NCI-H1092 treated with DMSO at 0.1 percent for 48 hours (cell line): ENCODE measurements around the gene CYFIP1.

Experiments used
- DNase-seq: peaks from one replicate; lab custom pipeline; 2025; lab: John Stamatoyannopoulos, UW

Gene CYFIP1

DNA sequence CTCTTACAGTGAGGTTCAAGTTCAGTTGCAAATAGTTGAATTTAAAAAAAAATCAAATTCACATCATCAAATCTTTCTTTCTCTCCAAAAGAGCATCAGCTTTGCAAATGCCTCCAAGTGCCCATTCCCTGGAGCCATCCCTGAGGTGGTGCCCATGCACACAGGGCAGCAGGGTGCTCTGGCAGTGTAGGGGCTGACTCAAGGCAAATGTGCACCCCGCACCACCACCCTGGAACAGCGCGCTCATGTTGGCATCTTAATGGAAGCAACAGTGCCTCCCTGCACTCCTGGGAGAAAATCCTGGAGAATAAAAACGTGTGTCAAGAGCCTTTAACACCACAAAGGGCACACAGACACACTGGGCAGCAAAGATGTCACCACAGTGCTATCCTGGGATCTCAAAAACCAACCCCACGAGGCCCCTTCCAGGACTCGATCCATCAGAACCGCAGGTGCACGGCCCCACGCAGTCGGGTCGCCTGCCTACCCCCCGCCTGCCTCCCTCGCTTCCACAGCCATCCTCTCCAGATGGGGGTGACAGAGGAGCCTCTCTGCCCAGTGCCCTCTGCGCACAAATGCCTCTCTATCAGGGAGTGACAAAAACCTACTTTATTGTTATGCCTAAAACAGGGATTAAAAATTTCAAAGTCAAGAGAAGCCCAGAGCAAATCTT, 90.9 kb downstream of the CYFIP1 start:
- DNase-seq, result no peak

DNA sequence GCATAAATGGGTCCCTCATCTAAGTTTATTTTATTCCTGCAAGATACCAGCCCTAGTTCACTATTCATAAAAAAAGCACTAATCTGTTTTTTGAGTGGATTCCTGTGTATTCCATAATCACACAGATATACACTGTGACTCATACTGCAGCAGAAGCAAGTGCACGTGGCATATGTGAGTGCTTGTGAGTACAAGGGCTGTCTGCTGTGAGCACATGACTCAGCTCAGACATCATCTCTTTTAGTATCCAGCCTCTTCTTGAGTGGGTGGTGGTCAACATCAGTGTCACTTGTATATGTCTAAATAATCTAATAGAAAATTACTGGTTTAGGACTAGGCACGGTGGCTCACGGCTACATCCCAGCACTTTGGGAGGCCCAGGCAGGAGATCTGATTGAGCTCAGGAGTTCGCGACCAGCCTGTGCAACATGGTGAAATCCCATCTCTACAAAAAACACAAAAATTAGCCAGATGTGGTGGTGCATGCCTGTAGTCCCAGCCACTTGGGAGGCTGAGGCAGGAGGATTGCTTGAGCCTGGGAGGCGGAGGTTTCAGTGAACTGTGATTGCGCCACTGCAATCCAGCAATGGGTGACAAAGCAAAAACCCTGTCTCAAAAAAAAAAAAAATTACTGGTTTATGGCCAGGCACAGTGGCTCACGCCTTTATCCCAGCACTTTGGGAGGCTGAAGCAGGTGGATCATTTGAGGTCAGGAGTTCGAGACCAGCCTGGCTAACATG, 91.9 kb downstream of the CYFIP1 start:
- no peak for DNase-seq

DNA sequence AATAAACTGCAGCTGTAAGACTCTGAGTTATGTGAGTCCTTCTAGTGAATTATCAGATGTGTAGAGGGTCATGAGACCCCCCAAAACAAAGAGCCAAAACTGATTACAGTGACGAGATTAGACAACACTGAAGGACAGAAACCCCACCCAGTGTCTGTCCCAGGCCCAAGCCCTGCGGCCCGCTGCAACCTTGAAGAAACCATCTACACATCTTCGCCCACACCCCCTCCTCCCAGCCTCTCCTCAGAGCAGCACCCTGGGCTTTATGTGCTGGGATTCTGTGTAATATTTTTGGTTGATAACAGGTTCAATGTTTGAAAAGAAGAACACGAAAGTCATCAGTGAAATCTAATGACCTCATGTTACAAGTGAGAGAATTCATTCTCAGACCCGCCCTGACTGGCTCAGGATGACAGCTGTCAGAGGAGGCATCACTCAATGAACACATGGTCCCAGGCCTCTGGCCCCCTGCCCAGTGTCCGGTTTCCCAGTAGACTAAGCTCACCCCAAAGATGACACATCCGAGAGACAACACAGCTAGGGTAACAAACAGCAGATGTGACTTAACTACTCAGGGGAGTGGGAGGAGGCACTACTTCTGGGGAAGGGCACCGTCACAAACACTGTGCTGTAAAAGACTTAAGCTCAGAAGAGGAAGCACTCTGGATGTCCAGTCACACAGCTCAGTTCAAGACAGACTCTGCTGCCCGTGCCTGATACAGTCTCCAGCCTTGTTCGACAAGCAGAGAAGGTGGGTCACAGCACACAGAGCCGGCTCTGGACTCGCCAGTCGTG, 92.8 kb downstream of the CYFIP1 start:
- no peak for DNase-seq

DNA sequence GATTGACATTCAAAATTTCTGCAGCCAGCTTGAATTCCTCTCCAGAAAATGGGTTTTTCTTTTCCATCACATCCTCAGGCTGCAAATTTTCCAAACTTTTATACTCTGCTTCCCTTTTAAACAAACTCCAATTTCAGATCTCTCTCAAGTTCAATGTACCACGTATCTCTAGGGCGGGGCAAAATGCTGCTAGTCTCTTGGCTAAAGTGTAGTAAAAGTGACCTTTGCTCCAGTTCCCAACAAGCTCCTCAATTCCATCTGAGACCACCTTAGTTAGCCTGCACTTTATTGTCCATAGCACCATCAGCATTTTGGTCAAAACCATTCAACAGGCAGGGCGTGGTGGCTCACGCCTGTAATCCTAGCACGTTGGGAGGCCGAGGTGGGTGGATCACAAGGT, 95.0 kb downstream of the CYFIP1 start:
- no peak for DNase-seq

DNA sequence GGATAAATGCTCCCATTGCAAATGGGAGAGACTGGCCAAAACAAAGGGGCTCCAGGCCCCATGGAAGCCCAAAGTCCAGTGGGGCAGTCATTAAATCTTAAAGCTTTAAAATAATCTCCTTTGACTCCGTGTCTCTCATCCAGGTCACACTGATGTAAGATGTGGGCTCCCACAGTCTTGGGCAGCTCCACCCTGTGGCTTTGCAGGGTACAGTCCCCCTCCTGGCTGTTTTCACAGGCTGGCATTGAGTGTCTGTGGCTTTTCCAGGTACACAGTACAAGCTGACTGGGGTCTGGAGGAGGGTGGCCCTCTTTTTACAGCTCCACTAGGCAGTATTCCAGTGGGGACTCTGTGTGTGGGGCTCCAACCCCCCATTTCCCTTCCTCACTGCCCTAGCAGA, 95.8 kb downstream of the CYFIP1 start:
- DNase-seq, result no peak

DNA sequence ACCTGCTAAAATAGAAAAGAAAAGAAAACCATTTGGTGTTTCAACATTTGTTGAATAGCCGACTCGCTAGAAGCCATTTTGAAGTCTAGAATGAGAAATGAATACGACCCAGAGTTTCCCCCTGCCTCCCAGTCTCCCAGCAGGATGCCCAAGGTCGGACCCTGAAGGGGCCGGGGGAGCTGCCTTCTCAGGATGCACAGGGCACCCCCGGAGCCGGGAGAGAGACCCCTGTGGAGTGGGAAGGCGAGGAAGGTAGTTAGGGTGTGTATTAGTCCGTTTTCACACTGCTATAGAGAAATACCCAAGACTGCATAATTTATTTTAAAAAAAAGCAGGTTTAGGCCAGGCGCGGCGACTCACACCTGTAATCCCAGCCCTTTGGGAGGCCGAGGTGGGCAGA, 97.0 kb downstream of the CYFIP1 start:
- no peak for DNase-seq

DNA sequence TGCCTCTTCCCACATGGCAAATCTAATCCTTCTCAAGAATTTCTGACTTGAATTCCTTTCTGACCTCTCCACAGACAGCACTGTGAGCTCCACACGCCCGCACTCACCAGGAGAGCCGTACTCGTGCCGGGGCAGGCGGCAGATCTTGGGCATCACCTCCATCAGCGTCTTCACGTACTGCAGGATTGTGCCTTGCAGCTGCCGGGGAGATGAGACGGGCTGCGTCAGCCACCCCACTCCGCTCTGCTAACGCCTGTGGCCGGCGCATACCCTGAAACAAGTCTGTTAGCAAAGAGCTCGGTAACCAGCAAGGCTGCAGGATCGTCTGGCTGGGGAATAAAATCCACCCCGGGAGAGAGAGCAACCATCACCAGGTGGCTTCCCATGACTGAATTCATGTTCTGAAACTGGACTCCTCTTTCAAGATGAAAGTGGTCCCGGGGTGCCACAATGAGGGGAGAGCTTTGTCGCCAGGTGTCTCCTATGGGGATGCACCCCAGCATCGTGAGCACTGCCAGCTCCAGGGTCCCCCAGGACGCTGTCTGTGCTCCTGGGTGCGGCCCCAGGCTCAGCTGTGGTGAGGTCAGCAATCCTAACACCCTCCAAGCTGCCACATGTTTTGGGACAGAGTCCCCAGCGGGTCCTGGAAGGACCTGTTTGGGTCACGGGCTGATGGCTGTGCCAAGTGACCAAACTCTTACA, 98.3 kb downstream of the CYFIP1 start:
- no peak for DNase-seq

DNA sequence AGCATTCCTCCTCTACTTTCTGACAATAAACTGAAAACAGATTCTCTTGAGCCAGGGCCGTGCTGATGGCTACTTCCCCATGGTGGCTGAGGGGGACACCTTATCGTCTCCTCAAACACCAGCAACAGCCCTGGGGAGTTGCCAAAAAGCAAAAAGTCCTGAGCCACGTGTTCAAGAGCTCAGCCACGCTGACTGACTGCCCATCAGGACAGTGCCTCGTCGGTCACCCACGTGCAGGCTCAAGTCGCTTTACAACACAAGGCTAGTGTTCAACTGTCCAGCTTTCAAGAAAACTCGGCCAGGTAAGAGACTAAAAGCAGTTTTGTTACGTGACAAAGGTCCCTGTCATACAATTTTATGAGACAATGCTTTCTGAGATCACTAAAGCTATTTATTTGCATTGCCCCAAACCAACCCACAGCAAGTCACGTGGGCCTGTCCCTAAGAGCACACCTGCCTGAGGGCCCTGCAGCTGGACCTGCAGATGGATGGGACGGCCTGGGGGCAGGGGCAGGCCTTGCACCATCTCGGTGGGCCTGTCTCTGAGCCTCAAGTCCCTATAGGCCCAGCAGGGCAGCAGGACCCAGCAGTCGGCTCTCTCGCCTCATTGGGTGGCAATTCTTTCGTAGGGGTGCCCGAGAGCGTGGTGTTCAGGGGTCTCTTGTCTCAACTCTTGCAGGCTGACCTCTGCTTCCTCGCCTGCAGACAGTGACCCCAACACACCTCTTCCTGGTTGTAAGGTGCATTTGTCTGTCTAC, 99.0 kb downstream of the CYFIP1 start:
- no peak for DNase-seq

DNA sequence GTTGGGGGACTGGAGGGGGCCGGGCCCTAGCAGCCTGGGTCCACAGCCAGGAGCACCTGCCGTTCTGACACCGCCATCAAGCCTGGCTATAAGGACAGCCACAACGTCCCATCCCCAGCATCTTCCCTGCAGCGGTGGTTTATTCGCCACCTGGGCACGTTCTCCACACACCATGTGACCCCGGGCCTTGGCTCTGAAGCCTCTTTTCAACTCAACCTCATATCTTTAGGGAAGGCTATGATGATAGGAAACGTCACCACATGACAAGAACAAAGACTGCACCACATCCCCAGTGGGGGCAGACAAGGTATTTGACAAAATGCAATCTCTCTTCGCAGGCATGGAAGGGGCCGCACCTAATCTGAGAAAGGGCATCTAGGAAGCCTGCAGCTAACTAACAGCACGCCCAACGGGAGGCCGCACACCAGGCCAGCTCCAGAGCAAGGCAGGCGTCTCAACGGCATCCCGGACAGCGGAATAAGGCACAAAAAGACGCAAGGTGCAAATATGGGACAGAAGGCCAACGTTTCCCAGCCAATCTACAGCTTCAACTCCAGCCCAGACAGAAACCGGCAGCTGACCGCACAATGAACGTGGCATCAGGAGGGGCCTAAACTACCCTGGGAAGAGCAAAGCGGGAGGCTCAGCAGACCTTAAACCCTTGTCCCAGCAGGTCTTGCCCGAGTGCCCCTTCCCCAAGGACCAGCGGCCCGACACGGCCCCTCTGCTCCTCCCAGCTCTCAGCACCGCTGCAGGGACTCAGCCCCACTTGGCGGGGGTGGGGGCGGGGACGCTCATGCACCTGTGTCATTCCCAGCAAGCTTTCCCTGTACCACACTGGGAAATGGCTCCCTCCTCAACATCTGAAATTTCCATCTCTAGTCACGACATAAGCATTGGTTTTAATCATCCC, 99.8 kb downstream of the CYFIP1 start:
- no peak for DNase-seq

DNA sequence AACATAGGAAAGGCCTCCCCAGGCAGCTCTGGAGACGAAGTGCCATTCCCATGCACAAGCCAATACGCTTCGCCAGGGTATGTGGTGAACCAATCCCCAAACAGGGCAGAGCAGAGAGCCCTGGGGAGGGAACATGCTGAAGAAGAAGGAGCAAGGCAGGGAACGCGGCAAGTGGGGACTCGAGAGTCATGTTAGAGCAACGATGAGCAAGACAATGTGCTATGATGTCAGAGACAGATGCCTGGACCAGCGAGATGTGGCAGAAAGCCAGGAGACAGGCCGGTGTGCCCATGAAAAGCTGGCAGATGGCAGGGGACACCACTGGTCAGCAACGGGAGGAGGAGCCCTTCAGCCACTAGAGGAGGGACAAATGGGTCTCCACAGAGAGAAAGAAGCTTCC, 102.1 kb downstream of the CYFIP1 start:
- DNase-seq, result no peak

DNA sequence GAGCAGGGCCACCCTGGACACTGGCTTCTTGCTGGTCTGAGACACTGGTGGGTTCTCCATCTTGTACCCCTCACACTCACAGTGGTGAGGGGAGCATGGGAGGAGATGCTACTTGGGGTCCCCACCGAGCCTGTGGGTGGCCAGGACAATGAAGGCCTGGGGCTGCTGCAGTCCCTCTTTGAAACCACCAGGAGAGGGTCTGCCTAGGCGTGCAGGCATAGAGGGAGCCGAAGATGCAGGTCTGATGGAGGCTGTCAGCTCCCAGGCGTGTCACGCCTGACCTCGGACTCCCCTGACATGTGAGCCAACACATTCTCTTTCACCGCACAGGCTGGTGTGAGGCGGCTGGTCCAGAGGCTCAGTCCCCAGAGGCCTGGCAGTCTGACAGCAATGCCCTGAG, 102.6 kb downstream of the CYFIP1 start:
- DNase-seq, result no peak

DNA sequence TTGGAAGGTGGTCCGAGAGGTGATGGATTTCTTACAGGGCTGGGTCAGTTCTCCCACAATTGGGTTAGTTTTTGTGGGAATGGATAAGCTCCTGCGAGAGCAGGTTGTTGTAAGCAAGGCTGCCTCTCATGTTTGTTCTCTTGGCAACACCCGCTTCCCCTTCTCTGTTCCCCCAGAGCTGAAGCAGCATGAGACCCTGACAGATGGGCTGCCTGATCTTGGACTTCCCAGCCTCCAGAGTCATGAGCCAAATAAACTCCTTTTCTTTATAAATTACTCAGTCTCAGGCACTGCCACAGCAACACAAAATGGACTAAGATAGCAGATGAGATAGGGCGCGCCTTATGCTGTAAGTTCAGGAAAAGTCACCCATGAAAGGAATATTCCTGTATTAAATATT, 103.1 kb downstream of the CYFIP1 start:
- DNase-seq, result no peak

DNA sequence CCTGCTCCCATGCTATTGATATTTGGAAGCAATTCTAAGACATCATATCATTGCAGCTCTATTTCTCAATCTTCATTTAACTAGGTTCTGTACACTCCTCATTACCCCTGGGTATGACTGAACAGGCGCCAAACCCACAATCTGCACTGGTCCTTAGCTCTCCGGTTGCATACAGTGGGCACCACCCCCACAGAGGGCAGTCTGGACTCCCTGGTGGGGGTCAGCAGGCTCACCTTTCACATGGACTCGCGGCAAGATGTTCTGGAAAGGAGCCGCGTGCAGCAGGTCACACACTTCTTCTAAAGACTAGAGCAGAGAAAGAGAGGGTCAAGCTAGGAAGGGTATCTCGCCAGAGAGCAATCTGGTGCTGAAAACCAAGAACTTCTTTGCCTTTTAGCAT, 105.2 kb downstream of the CYFIP1 start:
- DNase-seq, result no peak

DNA sequence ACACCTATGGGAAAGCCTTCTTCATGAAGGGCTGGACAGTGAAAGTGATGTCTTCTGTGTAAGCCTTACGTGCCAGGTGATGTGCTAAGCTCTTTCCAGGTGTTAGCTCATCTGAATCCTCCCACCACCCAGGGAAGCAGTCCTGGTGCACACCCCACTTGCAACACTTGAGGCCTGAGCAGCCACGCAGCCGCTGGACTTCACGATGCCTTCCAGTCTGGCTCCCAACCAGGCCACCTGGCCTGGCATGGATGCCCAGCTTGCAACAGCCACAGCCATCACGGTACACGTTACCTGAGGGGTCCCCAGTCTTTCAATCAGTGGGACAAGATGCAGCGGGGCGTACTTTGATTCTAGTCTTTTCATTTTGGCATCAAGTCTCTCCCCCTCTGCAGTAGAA, 105.9 kb downstream of the CYFIP1 start:
- no peak for DNase-seq

DNA sequence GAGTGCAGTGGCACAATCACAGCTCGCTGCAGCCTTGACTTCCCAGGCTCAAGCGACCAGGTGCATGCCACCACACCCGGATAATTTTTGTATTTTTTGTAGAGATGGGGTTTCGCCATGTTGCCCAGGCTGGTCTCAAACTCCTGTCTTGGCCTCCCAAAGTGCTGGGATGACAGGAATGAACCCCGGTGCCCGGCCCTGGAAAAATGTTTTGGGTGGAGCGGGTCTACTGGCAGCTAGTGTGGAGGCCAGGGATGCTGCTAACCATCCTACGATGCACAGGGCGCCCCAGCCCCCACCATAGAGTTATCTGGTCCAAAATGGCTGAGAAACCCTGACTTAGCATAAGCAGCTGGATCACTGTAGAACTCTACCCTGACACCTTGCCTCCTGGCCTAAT, 106.3 kb downstream of the CYFIP1 start:
- DNase-seq, result no peak

DNA sequence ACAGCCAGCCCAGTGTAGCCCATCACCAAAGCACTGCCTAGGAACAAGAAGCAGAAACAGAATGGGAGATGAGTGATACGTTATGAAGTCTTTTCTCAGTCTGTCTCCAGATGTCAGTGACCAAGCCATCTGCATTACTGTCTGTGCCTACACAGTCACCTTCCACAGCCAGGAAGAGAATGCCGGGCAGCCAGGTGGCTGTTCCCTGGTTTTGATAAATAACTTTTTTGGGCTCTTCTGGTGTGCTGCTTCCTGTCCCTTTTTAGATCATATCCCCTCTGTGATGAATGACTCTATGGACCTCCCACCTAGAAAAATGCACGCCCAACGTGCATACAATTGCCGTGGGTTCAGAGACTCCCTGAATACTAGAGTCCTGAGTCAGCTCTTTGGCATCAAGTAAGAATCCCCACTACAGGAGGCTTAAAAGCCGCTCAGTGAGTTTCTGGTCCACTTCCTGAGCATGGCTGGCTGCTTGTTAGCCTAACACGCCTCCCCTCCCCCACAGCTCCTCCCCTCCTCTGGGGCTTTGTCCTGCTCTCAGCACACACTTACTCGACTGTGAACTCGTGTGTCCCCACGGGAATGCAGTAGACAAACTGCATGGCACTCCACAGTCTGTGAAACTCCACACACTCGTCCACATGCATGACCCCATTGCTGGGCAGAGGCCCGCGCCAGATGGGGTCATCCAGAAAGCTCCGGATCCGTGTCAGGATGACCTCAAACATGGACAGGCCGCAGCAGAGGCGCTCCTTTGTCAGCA, 107.0 kb downstream of the CYFIP1 start:
- DNase-seq, result no peak

DNA sequence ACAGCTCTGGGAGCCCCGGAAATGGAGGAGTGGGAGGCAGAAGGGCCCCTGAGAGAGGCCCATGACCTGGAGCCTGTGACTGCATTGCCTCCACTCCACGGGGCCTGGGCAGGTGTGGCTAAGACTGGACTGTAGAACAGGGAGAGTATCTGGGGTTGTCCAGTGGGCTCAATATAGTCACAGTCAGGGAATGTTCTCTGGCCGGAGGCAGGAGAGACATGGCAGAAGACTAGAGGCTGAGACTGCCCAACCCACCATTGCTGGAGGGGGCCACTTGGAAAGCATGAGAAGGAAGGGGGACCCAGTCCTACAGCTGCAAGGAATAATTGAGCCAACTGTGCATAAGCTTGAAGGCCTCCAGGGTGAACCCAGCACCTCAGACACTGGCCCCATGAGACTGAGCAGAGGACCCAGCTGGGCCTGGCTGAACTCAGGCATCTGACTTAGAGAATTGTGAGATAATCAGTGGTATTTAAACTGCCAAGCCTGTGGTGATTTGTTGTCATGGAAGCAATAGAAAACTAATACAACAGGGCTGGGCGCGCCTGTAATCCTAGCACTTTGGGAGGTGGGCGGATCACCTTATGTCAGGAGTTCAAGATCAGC, 108.6 kb downstream of the CYFIP1 start:
- DNase-seq, result no peak

DNA sequence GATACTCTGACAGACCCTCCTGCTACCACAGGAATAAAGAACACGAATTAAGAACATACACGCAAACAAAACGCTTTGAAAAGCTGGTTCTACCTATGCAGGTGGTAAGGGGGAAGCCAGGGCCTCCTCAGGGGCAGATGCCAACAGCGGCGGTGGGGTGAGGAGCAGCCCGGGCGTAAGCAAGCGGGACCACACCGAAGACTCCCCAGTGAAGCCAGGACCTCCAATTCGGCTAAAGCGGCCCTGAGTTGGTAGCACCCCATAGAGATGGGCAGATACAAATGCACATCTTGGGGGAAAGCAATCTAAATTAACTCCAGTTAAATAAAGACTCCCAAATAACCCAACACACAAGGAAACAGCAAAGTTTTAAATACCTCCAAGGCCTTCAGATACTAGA, 109.3 kb downstream of the CYFIP1 start:
- DNase-seq, result no peak

DNA sequence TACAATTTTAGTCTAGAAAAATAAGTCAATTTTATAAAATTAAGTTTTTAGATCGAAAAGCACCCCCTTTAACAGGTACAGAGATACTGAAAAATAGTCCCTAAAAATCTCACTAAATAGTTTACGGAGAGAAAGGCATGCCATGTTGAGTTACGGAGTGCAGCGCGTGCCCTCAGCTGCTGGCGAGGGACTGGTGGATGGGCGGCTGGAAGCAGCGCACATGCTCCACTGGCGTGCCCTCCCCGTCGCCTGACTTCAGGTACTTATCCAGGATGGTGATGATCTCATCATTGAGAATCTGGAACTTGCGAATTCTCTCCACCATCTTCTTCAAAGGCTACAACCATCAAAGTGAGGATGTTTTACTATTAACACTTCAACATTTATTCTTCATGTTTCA, 110.3 kb downstream of the CYFIP1 start:
- DNase-seq, result no peak

DNA sequence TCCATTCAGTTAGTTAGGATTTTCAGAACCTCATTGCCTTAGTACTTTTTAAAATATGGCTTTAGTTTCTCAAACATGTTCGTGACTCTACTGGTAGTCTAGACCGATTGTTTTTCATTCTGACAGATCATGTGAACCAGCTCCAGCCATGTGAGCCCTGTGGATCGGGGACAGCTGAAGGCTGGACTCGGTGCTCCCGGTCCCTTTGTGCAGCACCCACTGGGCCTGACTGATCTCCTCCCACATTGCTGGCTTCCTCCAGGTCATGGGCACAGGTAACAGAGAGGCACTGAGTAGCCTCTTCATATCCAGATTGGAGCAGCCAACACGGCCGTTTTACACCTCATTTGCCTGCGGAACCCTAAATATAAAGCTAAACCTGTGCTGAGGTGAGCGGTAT, 111.2 kb downstream of the CYFIP1 start:
- DNase-seq, result no peak
